ENCODE measurements around the gene ARFIP1.

The ARFIP1 gene

DNA sequence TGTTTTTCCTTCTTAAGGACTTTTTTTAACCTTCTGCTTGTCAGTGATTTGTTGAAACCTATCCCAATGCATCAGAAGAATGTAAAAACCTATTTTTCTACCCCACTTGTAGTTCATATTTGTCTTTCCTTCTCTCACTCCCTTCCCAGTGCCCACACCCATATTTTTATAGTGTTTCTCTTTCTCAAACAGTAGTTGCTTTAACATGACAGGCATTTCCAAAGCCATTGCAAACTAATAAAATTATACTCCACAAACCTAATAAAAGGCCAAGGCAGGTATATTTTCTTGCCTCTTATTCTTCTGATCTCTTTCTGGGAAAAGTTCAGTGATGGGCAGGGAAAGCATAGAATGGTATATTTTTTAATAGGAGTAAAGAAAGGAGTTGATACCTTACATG lies 120.6 kb downstream of the ARFIP1 start:
- DNase-seq = no peak

GRCh38 chr4:152901205-152901604 lies 121.5 kb downstream of the ARFIP1 start:
- no peak for DNase-seq

GRCh38 chr4:152903658-152904057 lies 123.9 kb downstream of the ARFIP1 start:
- no peak for DNase-seq

- no peak for DNase-seq
Observed at GRCh38 chr4:152909901-152910300, 130.1 kb downstream of the ARFIP1 start.

DNA sequence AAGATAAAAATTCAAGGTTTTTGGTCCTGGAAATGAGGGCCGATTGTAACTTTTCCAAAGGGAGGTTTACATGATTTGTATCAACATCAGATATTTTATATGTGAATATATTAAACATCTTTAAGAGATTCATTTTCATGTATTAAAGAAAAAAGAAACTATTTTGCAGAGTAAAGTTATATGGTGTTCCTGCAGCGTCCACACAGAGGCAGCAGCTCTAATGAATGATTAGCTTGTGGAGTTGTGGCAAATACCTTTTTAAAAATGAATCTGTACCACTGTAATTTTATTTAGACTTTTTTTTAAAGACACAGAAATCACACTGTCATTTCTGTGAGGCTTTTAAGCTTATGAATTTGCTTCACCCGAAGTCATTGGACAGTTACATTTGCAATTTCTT lies 130.8 kb downstream of the ARFIP1 start:
- no peak for DNase-seq

DNA sequence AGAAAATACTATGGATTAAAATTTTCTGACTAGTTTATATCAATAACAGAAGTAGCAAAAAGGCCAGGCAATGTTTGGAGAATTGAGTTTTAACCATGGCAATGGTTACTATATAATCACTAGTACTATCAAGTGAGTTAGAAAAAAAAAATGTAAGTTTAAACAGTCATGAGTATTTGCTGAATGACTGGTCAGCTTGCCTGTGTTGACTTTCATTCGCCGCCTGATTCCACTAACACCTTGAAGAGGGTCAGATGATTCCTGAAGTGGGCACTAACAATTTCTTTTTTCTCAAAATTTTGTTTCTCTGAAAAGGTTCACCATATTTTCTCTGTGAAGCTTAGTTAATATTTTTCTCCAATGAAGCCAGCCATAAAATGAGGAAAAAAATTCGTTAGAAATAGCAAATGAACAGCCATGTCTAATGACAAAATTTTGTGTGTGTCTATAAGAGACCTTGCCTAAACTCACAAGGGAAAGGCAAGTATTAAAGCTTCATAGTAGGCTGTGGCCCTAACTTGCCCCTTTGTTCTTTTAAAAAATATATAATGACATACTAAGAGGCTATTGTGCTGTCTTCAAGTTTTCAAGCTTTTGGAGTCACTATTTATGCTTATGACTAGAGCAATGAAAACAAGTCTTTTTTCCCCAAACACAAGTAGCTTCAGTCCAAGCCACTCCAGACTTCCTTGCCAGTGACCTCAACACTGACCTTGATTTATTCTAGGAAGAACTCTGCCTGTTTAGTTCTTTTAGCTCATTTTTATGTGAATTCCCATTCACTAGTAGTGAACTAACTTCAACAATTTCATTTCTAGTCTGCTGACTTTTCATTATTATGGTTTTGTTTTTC lies 138.0 kb downstream of the ARFIP1 start:
- DNase-seq = no peak

GRCh38 chr4:152919826-152920225 lies 140.1 kb downstream of the ARFIP1 start:
- DNase-seq = no peak

DNA sequence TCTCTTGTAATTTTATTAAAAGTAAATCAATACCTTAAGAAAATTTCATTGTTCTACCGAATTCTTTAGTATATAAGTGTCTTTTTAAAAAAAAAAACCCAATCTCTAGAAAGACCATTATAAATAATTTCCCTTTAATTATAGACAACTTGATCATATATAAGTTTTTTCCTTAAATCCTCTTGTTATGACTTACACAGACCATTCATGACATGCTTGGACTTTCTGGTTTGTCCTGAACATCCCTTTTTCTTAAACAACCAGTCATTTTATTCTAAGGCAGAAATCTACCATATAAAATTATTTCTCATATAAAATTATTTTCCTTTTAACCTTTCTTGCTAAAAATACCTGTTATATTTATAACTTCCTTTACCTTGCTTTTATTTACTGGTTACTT lies 141.0 kb downstream of the ARFIP1 start:
- DNase-seq = no peak

DNA sequence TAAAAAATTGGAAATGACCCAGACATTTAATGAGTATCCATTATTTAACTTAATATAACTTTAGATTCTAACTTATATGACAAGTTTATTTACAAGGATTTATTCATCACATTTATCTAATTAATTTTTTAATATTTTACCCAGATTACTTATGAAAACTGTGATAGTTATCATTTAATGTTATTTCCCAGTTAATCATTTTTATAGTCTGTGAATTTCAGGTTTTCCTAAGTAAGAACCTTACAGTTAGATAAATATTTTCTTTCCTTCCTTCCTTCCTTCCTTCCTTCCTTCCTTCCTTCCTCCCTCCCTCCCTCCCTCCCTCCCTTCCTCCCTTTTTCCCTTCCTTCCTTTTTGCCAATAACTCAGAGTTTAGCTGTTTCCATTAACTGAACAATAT lies 141.5 kb downstream of the ARFIP1 start:
- DNase-seq = no peak

GRCh38 chr4:152925851-152926250 lies 146.1 kb downstream of the ARFIP1 start:
- DNase-seq = no peak

GRCh38 chr4:152926959-152927358 lies 147.2 kb downstream of the ARFIP1 start:
- DNase-seq = no peak

DNA sequence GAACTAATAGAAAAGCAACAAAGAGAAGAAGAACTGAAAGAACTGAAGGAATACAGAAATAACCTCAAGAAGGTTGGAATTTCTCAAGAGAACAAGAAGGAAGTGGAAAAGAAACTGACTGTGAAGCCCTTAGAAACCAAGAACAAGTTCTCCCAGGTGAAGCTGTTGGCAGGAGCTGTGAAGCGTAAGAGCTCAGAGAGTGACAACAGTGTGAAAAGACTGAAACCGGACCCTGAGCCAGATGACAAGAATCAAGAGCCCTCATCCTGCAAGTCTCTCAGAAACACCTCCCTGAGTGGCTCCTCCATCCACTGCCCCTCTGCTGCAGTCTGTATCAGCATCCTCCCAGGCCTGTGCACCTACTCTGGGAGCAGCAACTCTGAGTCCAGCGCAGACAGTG lies 148.0 kb downstream of the ARFIP1 start:
- DNase-seq = no peak

- DNase-seq = no peak
Observed at GRCh38 chr4:152928286-152928685, 148.5 kb downstream of the ARFIP1 start.

- DNase-seq = no peak
Observed at GRCh38 chr4:152929888-152930287, 150.1 kb downstream of the ARFIP1 start.

DNA sequence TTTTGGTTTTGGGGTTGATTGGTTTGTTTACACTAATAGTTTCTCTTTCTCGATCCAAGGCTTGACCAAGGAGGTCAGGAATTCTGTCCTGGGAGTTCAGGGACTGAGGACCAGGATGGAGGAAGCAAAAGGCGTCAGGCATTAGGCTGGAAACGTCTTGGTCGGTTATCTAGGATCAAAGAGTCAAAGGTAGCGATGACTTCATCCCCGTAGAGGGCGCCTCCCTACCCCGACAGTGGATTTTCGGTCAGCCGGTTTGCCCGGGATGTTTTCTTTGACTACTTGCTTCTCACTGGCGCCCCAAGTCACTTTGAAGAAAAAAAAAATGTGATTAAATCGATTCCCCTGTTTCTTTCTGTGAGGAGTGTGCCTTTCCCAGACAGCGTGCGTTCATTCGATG lies 155.4 kb downstream of the ARFIP1 start:
- peak; percentile 45 for DNase-seq

- peak; percentile 17 for DNase-seq
Observed at GRCh38 chr4:152935631-152936445, 156.1 kb downstream of the ARFIP1 start, which contains the start of gene FHDC1. Gene FHDC1 (plus strand): TSS chr4:152936323. CDS start chr4:152943058, 6,735 bp downstream.

DNA sequence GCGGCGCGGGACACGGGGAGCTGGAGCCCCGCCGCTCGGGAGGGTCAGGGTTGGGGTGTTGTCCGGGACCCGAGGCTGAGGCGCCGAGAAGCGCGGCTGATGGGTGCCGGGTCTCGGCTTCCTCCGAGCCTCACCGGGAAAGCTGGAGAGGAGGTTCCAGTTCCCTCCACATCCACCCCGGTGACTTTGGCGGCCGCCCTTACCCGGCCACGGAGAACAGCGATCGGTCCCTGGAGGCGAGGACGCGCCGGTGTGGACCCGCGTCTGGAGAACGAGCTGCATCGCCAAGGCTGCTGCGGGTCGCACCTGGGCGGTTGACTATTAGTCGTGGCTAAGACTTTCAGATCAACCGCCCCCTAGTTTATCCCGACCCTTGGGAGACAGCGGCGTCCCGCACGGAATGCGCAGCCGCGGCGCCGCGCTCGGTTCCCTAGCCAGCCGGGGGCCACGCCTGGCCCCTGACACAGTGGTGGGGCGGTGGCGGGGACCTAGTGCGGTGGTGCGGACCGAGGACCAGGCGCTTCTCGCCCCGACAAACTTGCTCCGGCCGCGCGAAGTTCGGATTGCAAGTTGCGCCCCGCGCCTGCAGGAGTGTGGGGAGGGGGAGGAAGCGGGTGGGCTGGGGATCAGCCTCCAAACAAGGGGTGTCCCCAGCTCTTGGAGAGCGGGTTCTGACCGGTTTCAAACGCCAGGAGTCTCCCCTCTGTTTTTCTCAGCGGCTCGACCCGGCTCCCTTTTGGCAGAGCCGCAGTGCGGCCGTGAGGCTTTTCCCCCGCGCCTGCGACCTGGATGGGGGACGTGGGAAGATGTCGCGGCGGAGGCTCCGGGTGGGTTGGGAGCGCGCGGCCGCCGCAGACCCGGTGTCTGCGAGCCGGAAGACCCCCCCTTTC lies 156.9 kb downstream of the ARFIP1 start:
- DNase-seq = peak; percentile 22

DNA sequence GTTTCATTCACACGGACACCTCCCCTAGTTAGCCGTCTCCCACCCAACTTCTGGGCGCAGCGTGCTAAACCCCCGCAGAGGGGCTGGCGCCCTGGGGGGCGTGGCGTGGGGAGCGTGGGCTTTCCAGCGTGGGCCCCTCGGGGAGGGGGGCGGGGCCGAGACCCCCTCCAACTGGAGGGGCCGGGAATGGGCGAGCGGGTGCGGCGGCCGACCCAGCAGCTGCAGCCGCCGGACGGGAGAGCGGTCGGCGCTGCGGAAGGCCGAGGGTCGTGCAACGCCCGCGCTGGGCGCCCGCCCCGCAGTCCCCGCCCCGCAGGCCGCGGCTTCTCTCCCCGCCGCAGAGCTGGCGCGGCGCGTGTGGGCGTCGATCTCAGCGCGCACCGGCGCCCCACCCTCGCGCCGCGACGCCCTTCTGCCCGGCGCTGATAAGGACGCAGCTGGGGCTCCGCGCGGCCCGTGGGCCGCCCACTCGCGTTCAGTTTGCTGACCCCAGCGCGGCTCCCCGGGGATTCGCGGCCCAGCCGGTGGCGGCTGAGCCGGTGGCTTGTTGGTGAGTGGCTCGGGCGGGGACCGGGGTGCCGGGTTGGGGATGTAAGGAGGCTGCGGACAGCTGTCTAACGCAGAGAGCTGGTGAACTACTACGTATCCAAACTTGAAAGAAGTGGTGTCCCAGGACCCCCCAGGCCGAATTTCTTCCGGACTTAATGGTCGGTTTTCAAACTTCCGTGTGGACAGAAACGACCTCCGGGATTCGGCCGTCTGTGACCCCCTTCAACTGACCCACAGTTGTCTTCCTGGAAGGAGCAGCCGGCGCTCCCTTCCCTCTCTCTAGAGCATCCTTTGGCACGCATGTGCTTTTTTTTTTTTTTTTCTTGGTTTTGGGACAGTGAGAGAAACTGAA lies 157.8 kb downstream of the ARFIP1 start:
- peak; percentile 12 for DNase-seq

DNA sequence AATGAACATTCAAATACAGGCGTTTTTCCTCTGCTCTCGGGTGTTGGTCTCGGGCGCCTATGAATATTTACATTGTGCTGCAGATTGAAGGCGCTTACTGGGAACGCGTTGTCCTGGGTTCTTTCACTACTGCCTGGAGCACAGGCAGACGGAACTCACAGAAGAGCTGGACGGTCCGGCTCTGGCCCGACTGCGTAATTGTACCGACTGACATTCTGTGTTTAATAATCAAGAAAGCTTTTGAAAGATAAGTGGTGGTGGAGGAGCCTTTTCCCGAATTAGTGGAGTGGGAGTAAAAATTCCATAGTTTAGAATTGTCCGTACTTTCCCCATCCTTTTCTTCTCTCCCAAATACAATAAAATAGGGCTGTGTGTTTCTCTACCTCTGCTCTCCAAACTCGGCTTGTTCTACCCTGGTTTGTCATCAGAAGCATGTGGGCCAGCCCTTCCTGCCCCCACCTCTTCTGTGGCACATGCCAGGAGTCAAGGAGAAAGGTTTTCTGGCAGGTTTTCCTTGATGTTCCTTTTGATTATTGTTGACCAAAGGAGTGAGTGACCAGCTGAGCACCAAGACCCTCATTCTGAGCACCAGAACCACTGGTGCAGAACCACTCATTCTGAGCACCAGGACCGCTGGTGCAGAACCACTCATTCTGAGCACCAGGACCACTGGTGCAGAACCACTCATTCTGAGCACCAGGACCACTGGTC lies 158.6 kb downstream of the ARFIP1 start:
- DNase-seq = no peak

DNA sequence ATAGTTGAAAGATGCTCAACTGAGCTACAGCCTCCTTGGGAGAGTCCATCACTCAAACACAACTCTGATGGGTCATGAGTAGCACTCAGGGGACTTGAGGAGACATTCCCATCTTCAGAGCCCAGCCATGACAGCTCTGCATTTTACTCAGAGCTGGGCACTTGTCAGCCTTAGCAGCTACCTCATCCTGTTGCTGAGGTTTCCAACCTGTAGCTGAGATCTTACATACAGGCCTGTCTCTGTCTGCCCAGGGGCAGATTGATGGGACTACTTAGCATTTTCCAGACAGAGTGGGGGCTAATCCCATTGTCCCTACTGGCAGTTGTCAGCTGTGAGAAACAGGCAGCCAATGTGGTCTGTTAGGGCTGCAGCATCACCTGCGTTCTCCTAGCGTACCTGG lies 159.9 kb downstream of the ARFIP1 start:
- DNase-seq = no peak

GRCh38 chr4:152940461-152940860 lies 160.7 kb downstream of the ARFIP1 start:
- no peak for DNase-seq

Measured in activated CD4-positive, alpha-beta T cell treated with anti-CD3 and anti-CD28 coated beads for 48 hours (primary cell).